Natural killer cell treated with Interleukin-12 subunit alpha and Interleukin-12 subunit beta and Interleukin-15 and Interleukin-18, amount 100 ng/mL, for 72 hours (primary cell): ENCODE data around the gene VSTM2L. TPM values are rescaled to one million over a fixed set of nuclear protein-coding genes. Genes with fewer than 3 reads are reported as not detected.

ENCODE experiments used
- ATAC-seq, 2 donors: fragments of 150-1000 bp; cut with Tn5 transposase in 1 of 2; sonication (Bioruptor Pico), chemical (Tn5 transposase) in 1 of 2; 2 replicates each; pipeline ENCODE4 v1.10.0; 2021
- DNase-seq: peaks from one replicate; pipeline ENCODE4 v3.0.0; 2022; ENCODE audit warnings: low spot score
- H3K27ac Mint-ChIP-seq, 2 donors: 1 replicate in 1 of 2; 2 replicates in 1 of 2; pipeline ENCODE4 v1.8.0; 2022; ENCODE audit warnings: mixed read lengths in 2 of 2, mild to moderate bottlenecking in 1 of 2, moderate library complexity in 1 of 2
- H3K27me3 Mint-ChIP-seq, 2 donors: 1 replicate in 1 of 2; 2 replicates in 1 of 2; pipeline ENCODE4 v1.8.0; 2022; ENCODE audit warnings: mixed read lengths in 2 of 2
- H3K36me3 Mint-ChIP-seq: one replicate; pipeline ENCODE4 v1.8.0; 2022; ENCODE audit warnings: mixed read lengths
- H3K4me1 Mint-ChIP-seq, 2 donors: 1 replicate in 1 of 2; 2 replicates in 1 of 2; pipeline ENCODE4 v1.8.0; 2022; ENCODE audit warnings: low read depth in 2 of 2, mixed read lengths in 2 of 2, mild to moderate bottlenecking in 1 of 2
- H3K4me3 Mint-ChIP-seq: one replicate; pipeline ENCODE4 v1.8.0; 2022; ENCODE audit warnings: mixed read lengths
- H3K9me3 Mint-ChIP-seq: 2 replicates; pipeline ENCODE4 v1.8.0; 2022; ENCODE audit warnings: mixed read lengths
- total RNA-seq, 2 donors: library from RNA; stranded (reverse); gene quantifications; one replicate each; pipeline ENCODE4 v1.2.3, GENCODE V29; 2022

The VSTM2L gene
- total RNA-seq, 2 donors from 2014 or later: 0.14 to 0.75 TPM

DNA sequence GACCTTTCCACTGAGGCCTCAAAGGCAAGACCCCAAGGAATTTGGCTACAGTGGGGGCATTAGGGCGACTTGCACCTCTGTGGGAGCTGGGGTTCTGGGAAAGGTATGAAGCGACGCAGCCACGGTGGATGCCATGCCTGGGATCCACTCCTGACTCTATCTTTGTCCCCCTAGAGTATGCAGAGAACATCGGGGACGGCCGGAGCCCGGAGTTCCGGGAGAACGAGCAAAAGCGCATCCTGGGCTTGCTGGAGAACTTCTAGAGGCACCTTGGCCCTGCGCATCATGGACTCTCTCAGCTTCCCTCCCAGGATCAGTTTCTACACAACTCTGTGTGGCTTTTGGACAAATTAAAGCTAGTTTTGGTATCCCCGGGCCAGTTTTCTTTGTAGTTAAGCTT is 31.2 kb upstream of the VSTM2L start:
- H3K36me3 Mint-ChIP-seq: peaks cover 8% of the 10 kb centered on the region
- H3K27ac Mint-ChIP-seq: no peak overlapping the region
- H3K4me1 Mint-ChIP-seq: peaks cover 0 to 9% of the 10 kb centered on the region in 2 donors
- no peak overlapping the region for H3K4me3 Mint-ChIP-seq
- H3K27me3 Mint-ChIP-seq: no peaks in the 10 kb centered on the region
- no peak for ATAC-seq
- DNase-seq: no peak
- no peaks in the 10 kb centered on the region for H3K9me3 Mint-ChIP-seq

DNA sequence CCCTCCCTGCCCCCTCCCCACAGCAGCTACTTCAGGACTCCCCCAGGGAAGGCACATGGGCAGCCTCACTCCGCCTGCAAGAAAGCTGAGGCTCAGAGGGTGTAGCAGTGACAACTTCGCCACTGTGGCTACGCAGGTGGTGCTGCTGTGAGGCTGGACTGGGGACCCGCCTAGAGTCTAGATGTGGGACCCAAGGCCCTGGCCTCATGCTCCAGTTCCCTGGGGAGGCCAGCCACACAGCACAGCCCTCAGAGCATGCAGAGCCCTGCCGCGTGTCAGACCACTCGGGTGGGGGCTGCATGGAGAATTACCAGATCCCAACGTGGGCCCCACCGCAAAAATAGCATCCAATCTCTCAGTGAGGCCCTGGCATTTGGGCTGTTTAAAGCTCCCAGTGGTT is 30.8 kb upstream of the VSTM2L start:
- no peak overlapping the region for H3K4me3 Mint-ChIP-seq
- no peak overlapping the region for H3K27ac Mint-ChIP-seq
- ATAC-seq (no peak), DNase-seq (no peak)
- no peaks in the 10 kb centered on the region for H3K9me3 Mint-ChIP-seq
- H3K36me3 Mint-ChIP-seq: peaks cover 8% of the 10 kb centered on the region
- no peaks in the 10 kb centered on the region for H3K27me3 Mint-ChIP-seq
- H3K4me1 Mint-ChIP-seq: peaks cover 0 to 9% of the 10 kb centered on the region in 2 donors

GRCh38 chr20:37873884-37874283 is 29.0 kb upstream of the VSTM2L start:
- DNase-seq (no peak), ATAC-seq (no peak)
- H3K4me3 Mint-ChIP-seq: no peak overlapping the region
- peaks cover 0 to 9% of the 10 kb centered on the region in 2 donors for H3K4me1 Mint-ChIP-seq
- H3K27me3 Mint-ChIP-seq: no peaks in the 10 kb centered on the region
- no peak overlapping the region for H3K27ac Mint-ChIP-seq
- H3K36me3 Mint-ChIP-seq: peaks cover 8% of the 10 kb centered on the region
- no peaks in the 10 kb centered on the region for H3K9me3 Mint-ChIP-seq

DNA sequence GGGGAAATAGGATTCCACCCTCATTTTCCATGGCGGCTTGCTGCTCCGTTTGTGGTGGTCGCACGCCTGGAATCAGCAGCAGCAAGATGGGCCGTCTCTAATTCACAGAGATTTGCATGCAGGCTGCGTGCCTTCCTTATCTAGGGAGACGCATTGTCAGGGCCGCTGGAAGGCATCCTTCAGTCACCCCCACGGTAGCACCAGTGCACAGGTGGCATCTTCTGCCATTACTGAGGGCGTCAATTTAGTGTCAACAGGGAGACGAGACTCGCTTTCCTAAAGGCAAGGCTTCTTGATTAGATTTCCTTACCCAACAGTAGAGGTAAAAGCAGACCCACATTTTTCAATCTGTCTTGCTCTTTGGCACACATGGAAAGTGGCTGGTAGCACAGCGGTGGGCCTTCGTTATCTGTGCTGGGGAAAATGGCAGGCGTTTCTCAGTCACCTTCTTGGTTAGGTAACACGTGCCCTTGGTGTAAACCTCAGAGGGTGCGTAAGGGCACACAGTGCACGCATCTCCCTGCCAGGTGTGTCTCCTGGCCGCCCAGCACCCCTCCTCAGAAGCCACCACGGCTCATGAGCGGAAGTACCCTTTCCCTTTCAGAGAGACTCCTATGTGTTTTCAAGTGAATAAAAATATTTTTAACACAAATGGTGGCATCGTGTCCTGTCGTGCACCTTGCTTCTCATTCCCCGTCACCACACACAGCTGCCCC is 27.3 kb upstream of the VSTM2L start:
- DNase-seq: no peak
- Mint-ChIP-seq H3K27ac (no peak overlapping the region), H3K27me3 (no peaks in the 10 kb centered on the region), H3K4me1 (peaks cover 0 to 7% of the 10 kb centered on the region in 2 donors), H3K9me3 (no peaks in the 10 kb centered on the region), H3K36me3 (peaks cover 5% of the 10 kb centered on the region), H3K4me3 (no peak overlapping the region)
- no peak for ATAC-seq

DNA sequence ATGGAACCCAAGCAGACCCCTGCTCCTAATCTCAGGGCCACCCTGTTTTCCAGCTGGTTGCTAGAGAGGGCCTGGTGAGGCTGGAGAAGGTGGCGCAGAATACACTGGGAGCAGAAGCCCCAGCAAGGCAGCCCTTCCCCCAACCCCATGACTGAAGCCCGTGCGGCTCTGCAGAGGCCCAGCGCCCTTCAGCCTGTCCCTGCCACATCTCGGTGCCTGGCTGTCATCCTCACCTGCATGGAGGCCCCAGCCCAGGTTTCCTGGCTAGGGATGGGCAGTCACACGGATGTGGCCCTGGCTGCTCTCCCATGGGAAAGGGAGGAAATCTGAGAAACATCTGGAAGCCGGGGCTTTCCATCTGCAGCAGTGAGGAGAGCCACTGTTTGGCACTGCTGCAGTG is 26.1 kb upstream of the VSTM2L start:
- H3K27ac Mint-ChIP-seq: no peak overlapping the region
- H3K36me3 Mint-ChIP-seq: no peaks in the 10 kb centered on the region
- ATAC-seq (no peak), DNase-seq (no peak)
- no peaks in the 10 kb centered on the region for H3K9me3 Mint-ChIP-seq
- H3K4me3 Mint-ChIP-seq: no peak overlapping the region
- H3K4me1 Mint-ChIP-seq: peaks cover 0 to 4% of the 10 kb centered on the region in 2 donors
- H3K27me3 Mint-ChIP-seq: no peaks in the 10 kb centered on the region

DNA sequence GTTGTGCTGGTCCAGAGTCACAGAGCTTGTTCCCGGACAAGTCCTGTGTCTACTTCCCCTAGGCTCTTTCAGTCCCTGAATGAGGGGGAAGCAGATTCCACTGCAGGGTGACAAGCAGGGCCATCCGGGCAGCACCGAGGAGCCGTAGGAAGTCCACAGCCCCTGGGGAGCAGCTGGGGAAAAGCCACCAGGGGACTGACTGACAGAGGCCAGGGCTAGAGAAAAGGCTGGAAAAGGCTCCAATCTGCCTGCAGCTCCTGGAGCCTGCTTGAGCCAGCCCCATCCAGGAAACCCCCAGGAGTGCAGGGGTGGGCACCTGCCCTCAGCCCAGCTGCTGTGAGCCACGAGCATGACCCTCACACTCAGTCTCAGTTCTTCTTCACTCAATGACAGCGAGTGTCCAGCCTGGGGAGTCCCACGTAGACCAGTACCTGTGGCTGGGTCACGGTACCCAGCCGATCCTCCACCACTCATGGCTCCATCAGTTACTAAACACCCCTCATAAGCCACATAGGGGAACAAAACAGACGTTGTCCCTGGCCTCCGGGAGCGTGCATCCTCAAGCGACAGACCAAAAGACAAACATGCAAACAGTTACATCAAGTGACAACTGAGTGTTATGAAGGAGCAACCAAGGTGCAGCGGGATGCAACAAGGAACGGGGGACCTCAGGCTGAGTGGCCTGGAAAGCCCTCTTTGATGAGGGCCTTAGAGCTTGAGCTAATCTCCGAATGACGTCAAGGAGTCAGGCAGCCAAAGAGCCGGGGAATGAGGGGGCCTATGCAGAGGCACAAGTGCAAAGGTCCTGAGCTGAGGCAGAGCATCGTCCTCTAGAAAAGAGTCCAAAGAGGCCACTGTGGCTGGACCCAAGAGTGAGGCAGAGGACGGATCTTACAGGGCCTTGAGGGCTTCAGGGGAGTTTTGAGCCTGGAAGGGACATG is 24.8 kb upstream of the VSTM2L start:
- no peak for DNase-seq
- Mint-ChIP-seq H3K27ac (no peak overlapping the region), H3K36me3 (no peaks in the 10 kb centered on the region), H3K27me3 (no peaks in the 10 kb centered on the region), H3K4me3 (no peak overlapping the region), H3K4me1 (peaks cover 0 to 4% of the 10 kb centered on the region in 2 donors), H3K9me3 (no peaks in the 10 kb centered on the region)
- no peak for ATAC-seq

DNA sequence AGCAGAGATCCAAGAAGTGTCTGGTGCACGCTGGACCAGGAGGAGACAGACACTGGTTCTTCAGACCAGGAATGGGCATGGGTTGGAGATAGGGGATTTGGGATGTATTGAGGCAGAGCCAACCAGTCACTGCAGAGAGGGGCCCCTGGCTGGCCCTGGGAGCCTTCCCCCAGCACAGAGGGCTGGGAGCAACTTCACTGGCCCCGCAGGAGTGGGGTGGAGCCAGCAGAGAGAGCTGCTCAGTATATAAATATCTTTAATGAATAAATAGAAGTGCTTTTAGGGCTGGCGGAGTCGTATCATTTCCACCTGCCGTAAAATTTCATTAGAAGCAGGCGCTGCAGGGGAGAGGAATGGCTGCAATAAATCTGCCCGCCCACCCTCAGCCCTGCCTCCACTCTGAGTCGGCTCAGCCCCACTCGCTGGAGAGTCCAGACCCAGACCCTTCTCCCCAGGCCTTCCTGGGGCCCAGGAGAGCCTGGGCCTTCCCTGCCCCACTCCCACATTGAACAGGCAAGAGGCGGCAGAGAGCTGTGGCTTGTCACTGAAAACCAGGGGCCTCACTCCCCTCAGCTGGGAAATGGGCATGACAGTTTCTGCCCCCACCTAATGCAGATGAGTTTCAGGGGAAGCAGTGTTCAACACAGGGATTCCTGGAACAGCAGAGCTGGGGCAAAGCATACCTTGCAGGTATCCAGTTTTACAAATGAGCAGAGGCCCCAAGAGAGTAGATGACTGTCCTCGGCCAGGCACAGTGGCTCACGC is 23.9 kb upstream of the VSTM2L start:
- no peaks in the 10 kb centered on the region for H3K27me3 Mint-ChIP-seq

DNA sequence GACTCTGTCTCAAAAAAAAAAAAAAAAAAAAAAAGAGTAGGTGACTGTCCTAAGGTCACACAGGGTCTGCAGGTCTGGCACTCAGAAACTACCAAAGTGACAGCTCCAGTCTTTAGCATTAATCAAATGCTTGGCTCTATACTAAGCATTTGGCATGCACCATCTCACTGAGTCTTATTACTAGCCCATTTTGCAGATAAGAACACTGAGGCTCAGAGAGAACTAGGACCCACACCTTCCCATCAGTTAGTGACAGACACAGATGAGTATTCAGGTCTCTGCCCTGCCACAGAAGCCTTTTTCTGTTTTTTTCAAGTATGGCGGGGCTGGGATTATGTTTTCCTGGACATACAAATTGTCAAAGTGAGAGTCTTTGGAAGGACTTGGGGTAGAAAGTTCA is 23.1 kb upstream of the VSTM2L start:
- no peak for ATAC-seq
- H3K4me1 Mint-ChIP-seq: peaks cover 0 to 4% of the 10 kb centered on the region in 2 donors
- no peak for DNase-seq
- H3K27ac Mint-ChIP-seq: no peak overlapping the region
- H3K9me3 Mint-ChIP-seq: no peaks in the 10 kb centered on the region
- no peaks in the 10 kb centered on the region for H3K36me3 Mint-ChIP-seq
- no peak overlapping the region for H3K4me3 Mint-ChIP-seq
- H3K27me3 Mint-ChIP-seq: no peaks in the 10 kb centered on the region

More for the DNA sequence above, 23.9 kb upstream of the VSTM2L start:
- Mint-ChIP-seq H3K27ac (no peak overlapping the region), H3K4me3 (no peak overlapping the region), H3K9me3 (no peaks in the 10 kb centered on the region), H3K36me3 (no peaks in the 10 kb centered on the region), H3K4me1 (peaks cover 0 to 4% of the 10 kb centered on the region in 2 donors)
- DNase-seq: no peak
- ATAC-seq: no peak

DNA sequence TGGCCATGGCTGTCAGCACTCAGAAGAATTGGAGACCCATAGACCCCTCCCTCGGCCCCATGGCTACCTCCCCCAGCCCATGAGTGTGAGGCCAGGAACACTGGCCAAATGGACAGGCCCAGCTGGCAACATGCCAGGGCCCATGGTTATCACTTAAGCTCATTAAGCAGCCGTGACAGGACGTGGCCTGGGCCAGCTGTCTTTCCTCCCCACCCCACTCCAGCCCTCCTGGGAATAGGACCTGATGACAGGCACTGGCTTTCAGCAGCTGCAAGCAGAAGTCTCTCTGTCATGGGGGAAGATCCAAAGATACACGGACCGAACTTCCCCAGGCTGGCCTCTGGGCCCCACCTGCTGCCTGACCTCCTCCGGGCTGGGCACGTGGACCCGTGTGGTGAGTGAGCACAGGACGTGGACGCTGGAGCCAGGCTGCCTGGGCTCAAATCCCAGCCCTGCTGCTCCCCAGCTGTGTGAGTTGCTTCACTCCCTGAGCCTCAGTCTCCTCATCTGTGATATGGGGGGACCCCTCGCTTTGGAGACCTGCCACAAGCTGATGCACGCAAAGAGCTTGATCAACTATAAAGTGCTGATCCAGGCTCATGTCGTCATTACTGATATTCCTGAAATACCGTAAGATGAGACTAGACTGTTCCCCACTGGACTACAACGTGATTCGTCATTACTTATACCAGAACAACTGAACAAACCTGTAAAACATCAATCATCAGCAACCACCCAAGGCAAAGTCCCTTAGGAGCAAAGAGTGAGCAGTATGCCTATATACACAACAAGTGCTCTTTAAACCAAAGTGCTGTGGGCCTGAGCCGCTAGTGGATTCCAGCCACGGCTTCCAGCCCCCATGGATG is 22.0 kb upstream of the VSTM2L start:
- Mint-ChIP-seq H3K4me3 (no peak overlapping the region), H3K4me1 (peaks cover 0 to 4% of the 10 kb centered on the region in 2 donors), H3K36me3 (no peaks in the 10 kb centered on the region), H3K9me3 (no peaks in the 10 kb centered on the region), H3K27me3 (no peaks in the 10 kb centered on the region), H3K27ac (no peak overlapping the region)
- DNase-seq (peak; percentile 25), ATAC-seq (no peak)

DNA sequence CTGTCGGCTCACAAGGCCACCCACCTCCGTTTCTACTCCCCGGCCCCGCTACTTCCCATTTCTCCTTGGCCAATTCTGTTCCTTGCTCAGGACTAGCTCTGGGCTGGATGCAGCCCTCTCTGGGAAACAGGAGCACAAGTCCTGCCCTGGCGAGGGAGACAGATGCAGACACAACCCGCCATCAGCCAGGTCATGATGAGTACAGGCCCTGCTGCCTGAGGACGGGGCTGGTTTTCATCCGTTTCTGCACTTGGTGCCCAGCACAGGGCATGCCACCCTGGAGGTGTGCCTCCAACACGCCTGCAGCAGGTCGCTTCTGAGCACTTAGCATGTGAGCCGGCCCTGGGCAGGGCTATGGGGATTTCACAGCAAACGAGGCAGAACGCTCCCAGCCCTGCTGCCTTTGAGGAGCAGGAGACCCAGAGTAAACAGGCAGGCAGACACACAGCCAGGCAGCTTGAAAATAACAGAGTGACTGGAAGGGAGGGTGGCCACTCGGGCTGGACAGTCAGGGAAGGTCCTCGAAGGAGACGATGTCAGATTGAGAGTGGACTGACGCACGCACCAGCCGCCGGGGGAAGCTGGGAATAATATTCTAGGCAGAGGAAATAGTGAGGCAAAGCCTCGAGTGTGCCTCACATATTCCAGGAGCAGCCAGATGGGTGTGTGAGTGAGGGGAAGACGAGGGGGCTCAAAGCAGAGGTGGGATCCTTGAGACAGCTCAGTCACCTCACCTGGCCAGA is 21.2 kb upstream of the VSTM2L start:
- no peaks in the 10 kb centered on the region for H3K36me3 Mint-ChIP-seq
- no peak for ATAC-seq
- no peak for DNase-seq
- H3K4me3 Mint-ChIP-seq: no peak overlapping the region
- no peaks in the 10 kb centered on the region for H3K9me3 Mint-ChIP-seq
- H3K27ac Mint-ChIP-seq: no peak overlapping the region
- no peaks in the 10 kb centered on the region for H3K4me1 Mint-ChIP-seq
- H3K27me3 Mint-ChIP-seq: no peaks in the 10 kb centered on the region

GRCh38 chr20:37882961-37883712 is 19.8 kb upstream of the VSTM2L start:
- Mint-ChIP-seq H3K4me1 (no peaks in the 10 kb centered on the region), H3K27ac (no peak overlapping the region), H3K36me3 (no peaks in the 10 kb centered on the region), H3K27me3 (no peaks in the 10 kb centered on the region), H3K9me3 (no peaks in the 10 kb centered on the region), H3K4me3 (no peak overlapping the region)
- no peak for DNase-seq
- ATAC-seq: no peak

- H3K27me3 Mint-ChIP-seq: no peaks in the 10 kb centered on the region
- H3K27ac Mint-ChIP-seq: no peak overlapping the region
- no peak for ATAC-seq
- DNase-seq: no peak
- H3K4me3 Mint-ChIP-seq: no peak overlapping the region
- no peaks in the 10 kb centered on the region for H3K9me3 Mint-ChIP-seq
- no peaks in the 10 kb centered on the region for H3K4me1 Mint-ChIP-seq
- H3K36me3 Mint-ChIP-seq: no peaks in the 10 kb centered on the region
Observed at GRCh38 chr20:37885042-37885441, 17.9 kb upstream of the VSTM2L start.
